Measurements from ENCODE around the gene KRT8. TPM values are rescaled to one million over a fixed set of nuclear protein-coding genes. Genes with fewer than 3 reads are reported as not detected.

Gene KRT8
- total and polyA plus RNA-seq, 2 of the 13 experiments (the other 11 are each of a cell fraction or from before 2014, with no cell fraction given) = 498 to 718 TPM

- intact Hi-C loops (cut with micrococcal nuclease; ENCODE audit: unreplicated experiment) = no loop called here
- FAIRE-seq = no peak
- WGBS (ENCODE audit: low lambda C conversion rate) = 2% methylated on average over 16 of the region's 34 CpGs
- peak overlapping the region; percentile 82 for H3K9ac ChIP-seq (ENCODE audit: insufficient read depth, low read depth, low read length)
- no TSS peak for BruUV-seq (replicated peaks)
- ChIA-PET POLR2A (interaction anchor here (0.8 to 18.0 kb wide), 16 partner anchors 8 to 102 kb away, joined by 3 to 465 read pairs (median 24); partner anchors contain the start of genes EIF4B and KRT18), CTCF (ENCODE audit: low intra/inter-chr PET ratio, low total read pairs) (interaction anchor here (1.3 to 3.6 kb wide), 4 partner anchors 19 to 77 kb away, joined by 3 to 50 read pairs (median 24); no protein-coding TSS in a partner anchor)
- H3K27ac ChIP-seq (ENCODE audit: extremely low read length, insufficient read depth, low read length) = peak overlapping the region; percentile 71
- H3K9me3 ChIP-seq (ENCODE audit: low read length) = no peaks in the 10 kb centered on the region
- H4K20me1 ChIP-seq (ENCODE audit: insufficient read depth, low read length) = peaks cover 46% of the 10 kb centered on the region
- H3K4me2 ChIP-seq (ENCODE audit: low read depth, low read length) = peak overlapping the region; percentile 63
- H3K36me3 ChIP-seq (replicated peaks in 1 of 2; ENCODE audit: control insufficient read depth in 1 of 2, insufficient read depth in 2 of 2, low read length in 2 of 2) = peaks cover 17 to 37% of the 10 kb centered on the region in 2 experiments
- H3K4me3 ChIP-seq (replicated peaks in 1 of 3; ENCODE audit: insufficient read depth in 1 of 3, low read depth in 2 of 3, low read length in 3 of 3) = peak overlapping the region; percentile 87 to 97 (median 95)
- peaks cover 73% of the 10 kb centered on the region for H3K4me1 ChIP-seq (ENCODE audit: insufficient read depth, low read length)
- no peaks in the 10 kb centered on the region; a peak in 1 of 5 replicates for H3K27me3 ChIP-seq (ENCODE audit: control insufficient read depth in 1 of 2, insufficient read depth in 2 of 2, low read length in 2 of 2)
- DNase-seq (ENCODE audit: low spot score) = peak; percentile 69
- peaks cover 47% of the 10 kb centered on the region for H3K79me2 ChIP-seq (ENCODE audit: insufficient read depth, low read length)
- H2AFZ ChIP-seq (ENCODE audit: low read length) = no peak overlapping the region
- ATAC-seq = peak; percentile 71
- in situ Hi-C loops (cut with HindIII; ENCODE audit: extremely low pct_ligation_motif_present, low pct_unique_long_range_greater_than_20kb) = no loop called here
- TF ChIP-seq ERF (CRISPR knock-in tag; IDR thresholded peaks at IDR 0.05) (no peak), ZNF747 (CRISPR knock-in tag; IDR thresholded peaks at IDR 0.05; ENCODE audit: borderline replicate concordance) (no peak), AGO2 (optimal IDR thresholded peaks at IDR 0.05; ENCODE audit: low read depth, low read length) (peak; percentile 96), IRF2 (CRISPR knock-in tag; IDR thresholded peaks at IDR 0.05) (0 out of 2 replicates have a peak, but pooled peaks have one; percentile 5), MTF1 (CRISPR knock-in tag; IDR thresholded peaks at IDR 0.05) (no peak), ZBTB42 (CRISPR knock-in tag; IDR thresholded peaks at IDR 0.05) (no peak), PRDM15 (CRISPR knock-in tag; IDR thresholded peaks at IDR 0.05) (peak; percentile 100), ZSCAN30 (CRISPR knock-in tag; IDR thresholded peaks at IDR 0.05) (0 out of 2 replicates have a peak, but pooled peaks have one; percentile 4), RBM39 (IDR thresholded peaks at IDR 0.05; ENCODE audit: low read depth, low read length, poor library complexity, severe bottlenecking) (peak; percentile 96), CBX1 (IDR thresholded peaks at IDR 0.05; ENCODE audit: low read depth) (no peak), ZBTB1 (CRISPR knock-in tag; IDR thresholded peaks at IDR 0.05; ENCODE audit: borderline replicate concordance) (no peak), DR1 (CRISPR knock-in tag; IDR thresholded peaks at IDR 0.05) (no peak)
- TF ChIP-seq, protein P1, sequence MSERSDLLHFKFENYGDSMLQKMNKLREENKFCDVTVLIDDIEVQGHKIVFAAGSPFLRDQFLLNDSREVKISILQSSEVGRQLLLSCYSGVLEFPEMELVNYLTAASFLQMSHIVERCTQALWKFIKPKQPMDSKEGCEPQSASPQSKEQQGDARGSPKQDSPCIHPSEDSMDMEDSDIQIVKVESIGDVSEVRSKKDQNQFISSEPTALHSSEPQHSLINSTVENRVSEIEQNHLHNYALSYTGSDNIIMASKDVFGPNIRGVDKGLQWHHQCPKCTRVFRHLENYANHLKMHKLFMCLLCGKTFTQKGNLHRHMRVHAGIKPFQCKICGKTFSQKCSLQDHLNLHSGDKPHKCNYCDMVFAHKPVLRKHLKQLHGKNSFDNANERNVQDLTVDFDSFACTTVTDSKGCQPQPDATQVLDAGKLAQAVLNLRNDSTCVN (CRISPR knock-in tag; IDR thresholded peaks at IDR 0.05; ENCODE audit: borderline replicate concordance) = peak; percentile 21; the same call in 1 of the 2 replicates
- TF ChIP-seq, protein P2, sequence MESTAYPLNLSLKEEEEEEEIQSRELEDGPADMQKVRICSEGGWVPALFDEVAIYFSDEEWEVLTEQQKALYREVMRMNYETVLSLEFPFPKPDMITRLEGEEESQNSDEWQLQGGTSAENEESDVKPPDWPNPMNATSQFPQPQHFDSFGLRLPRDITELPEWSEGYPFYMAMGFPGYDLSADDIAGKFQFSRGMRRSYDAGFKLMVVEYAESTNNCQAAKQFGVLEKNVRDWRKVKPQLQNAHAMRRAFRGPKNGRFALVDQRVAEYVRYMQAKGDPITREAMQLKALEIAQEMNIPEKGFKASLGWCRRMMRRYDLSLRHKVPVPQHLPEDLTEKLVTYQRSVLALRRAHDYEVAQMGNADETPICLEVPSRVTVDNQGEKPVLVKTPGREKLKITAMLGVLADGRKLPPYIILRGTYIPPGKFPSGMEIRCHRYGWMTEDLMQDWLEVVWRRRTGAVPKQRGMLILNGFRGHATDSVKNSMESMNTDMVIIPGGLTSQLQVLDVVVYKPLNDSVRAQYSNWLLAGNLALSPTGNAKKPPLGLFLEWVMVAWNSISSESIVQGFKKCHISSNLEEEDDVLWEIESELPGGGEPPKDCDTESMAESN (CRISPR knock-in tag; conservative IDR thresholded peaks at IDR 0.05) = no peak
- TF ChIP-seq, protein P3, sequence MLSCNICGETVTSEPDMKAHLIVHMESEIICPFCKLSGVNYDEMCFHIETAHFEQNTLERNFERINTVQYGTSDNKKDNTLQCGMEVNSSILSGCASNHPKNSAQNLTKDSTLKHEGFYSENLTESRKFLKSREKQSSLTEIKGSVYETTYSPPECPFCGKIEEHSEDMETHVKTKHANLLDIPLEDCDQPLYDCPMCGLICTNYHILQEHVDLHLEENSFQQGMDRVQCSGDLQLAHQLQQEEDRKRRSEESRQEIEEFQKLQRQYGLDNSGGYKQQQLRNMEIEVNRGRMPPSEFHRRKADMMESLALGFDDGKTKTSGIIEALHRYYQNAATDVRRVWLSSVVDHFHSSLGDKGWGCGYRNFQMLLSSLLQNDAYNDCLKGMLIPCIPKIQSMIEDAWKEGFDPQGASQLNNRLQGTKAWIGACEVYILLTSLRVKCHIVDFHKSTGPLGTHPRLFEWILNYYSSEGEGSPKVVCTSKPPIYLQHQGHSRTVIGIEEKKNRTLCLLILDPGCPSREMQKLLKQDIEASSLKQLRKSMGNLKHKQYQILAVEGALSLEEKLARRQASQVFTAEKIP (CRISPR knock-in tag; IDR thresholded peaks at IDR 0.05; ENCODE audit: borderline replicate concordance) = no peak
Measured at GRCh38 chr12:52903285-52903854, 1.5 kb downstream of the KRT8 start.
